Measurements from ENCODE around the gene GLG1.
"Not testable (repeated sequence)": the region's sequence is repeated elsewhere in the genome, so short reads cannot be mapped to it uniquely, and the experiment has no call there.

Gene GLG1

GRCh38 chr16:74468807-74469525, 137.9 kb downstream of the GLG1 start:
- no peak for DNase-seq

GRCh38 chr16:74466872-74467271, 140.0 kb downstream of the GLG1 start:
- DNase-seq, result no peak

GRCh38 chr16:74465851-74466685, 140.8 kb downstream of the GLG1 start:
- no peak for DNase-seq

- no peak for DNase-seq
Observed at GRCh38 chr16:74465281-74465680, 141.6 kb downstream of the GLG1 start.

- DNase-seq, result no peak
Observed at GRCh38 chr16:74463888-74464287, 143.0 kb downstream of the GLG1 start.

GRCh38 chr16:74462361-74462760, 144.6 kb downstream of the GLG1 start:
- no peak for DNase-seq

- DNase-seq, result no peak
Observed at GRCh38 chr16:74461826-74462225, 145.1 kb downstream of the GLG1 start.

- DNase-seq, result no peak
Observed at GRCh38 chr16:74460542-74460941, 146.4 kb downstream of the GLG1 start.

- DNase-seq, result no peak
Observed at GRCh38 chr16:74456290-74456625, 150.7 kb downstream of the GLG1 start.

GRCh38 chr16:74455619-74456289, 151.2 kb downstream of the GLG1 start:
- no peak for DNase-seq

GRCh38 chr16:74455213-74455612, 151.7 kb downstream of the GLG1 start:
- no peak for DNase-seq

GRCh38 chr16:74451951-74452758, 154.8 kb downstream of the GLG1 start:
- no peak for DNase-seq

- DNase-seq, result no peak
Observed at GRCh38 chr16:74450967-74451760, 155.8 kb downstream of the GLG1 start.

GRCh38 chr16:74450236-74450635, 156.7 kb downstream of the GLG1 start:
- no peak for DNase-seq

- no peak for DNase-seq
Observed at GRCh38 chr16:74449470-74449869, 157.4 kb downstream of the GLG1 start.

- no peak for DNase-seq
Observed at GRCh38 chr16:74448990-74449389, 157.9 kb downstream of the GLG1 start.

GRCh38 chr16:74447578-74447977, 159.3 kb downstream of the GLG1 start:
- no peak for DNase-seq

- DNase-seq, result no peak
Observed at GRCh38 chr16:74446866-74447265, 160.0 kb downstream of the GLG1 start.

GRCh38 chr16:74443624-74444346, 163.1 kb downstream of the GLG1 start:
- DNase-seq, result not testable (repeated sequence)

- DNase-seq, result no peak
Observed at GRCh38 chr16:74439685-74440084, 167.2 kb downstream of the GLG1 start.

- no peak for DNase-seq
Observed at GRCh38 chr16:74438492-74438979, 168.4 kb downstream of the GLG1 start.

Data from activated naive CD4-positive, alpha-beta T cell (primary cell).